Activated naive CD8-positive, alpha-beta T cell treated with anti-CD3 and anti-CD28 coated beads, Interleukin-2, amount 50 U/mL, for 16 hours (primary cell): ENCODE measurements around the gene C6orf47.
A peak's percentile ranks its signal among the peaks of the same experiment; 100 is the strongest.

Experiments
- DNase-seq: peaks from one replicate; pipeline ENCODE4 v3.0.0-alpha.2; 2020; ENCODE audit warnings: low read depth, low spot score

C6orf47 gene

DNA sequence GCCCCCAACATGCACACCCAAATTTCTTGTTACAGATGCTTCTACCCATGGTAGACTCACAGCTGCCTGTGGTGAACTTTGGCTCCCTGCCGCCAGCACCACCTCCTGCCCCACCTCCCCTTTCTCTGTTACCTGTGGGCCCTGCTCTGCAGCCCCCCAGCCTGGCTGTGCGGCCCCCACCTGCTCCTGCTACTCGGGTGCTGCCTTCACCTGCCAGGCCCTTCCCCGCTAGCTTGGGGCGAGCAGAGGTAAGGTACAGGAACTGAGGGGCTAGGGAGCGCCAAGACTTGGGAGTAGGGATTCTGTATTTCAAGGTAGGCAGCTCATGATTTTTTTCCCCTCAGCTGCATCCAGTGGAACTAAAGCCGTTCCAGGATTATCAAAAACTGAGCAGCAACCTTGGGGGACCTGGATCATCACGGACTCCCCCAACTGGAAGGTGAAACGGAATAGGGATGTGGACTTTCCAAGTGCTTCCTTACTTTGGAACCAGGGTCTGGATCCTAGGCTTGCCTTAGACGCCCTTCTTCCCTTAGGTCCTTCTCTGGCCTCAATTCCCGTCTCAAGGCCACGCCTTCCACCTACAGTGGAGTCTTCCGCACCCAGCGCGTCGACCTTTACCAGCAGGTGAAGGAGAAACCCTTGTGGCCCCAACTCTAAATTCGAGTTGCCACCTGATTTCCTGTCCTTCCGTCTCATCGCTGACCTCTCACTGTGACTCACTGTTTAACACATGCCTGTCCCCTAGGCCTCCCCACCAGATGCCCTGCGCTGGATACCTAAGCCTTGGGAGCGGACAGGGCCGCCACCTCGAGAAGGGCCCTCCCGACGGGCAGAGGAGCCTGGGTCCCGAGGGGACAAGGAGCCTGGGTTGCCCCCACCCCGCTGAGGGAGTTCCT is 23.6 kb downstream of the C6orf47 start:
- DNase-seq: no peak

DNA sequence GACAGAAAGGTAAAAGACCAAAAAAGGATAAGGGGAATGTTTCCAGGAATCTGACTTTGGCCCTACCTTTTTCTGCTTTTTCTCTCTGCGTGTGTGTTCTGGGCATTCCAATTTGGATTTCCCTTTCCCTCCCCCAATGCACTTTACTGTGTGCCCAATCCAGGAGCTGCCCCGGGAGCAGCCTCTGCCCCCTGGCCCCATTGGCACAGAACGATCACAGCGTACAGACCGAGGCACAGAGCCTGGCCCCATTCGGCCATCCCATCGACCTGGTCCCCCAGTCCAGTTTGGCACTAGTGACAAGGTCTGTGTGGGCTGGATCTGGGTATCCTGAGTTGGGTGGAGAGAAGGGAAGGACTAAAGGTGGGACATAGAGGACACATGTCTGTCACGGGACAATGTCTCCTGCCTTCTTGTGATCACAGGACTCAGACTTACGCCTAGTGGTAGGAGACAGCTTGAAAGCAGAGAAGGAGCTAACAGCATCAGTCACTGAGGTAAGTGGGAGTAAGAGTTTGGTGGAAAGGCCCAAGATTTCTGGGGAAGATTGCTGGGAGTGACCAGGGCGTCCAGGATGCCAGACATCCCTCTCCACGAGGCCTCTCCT is 25.5 kb downstream of the C6orf47 start:
- DNase-seq: no peak

DNA sequence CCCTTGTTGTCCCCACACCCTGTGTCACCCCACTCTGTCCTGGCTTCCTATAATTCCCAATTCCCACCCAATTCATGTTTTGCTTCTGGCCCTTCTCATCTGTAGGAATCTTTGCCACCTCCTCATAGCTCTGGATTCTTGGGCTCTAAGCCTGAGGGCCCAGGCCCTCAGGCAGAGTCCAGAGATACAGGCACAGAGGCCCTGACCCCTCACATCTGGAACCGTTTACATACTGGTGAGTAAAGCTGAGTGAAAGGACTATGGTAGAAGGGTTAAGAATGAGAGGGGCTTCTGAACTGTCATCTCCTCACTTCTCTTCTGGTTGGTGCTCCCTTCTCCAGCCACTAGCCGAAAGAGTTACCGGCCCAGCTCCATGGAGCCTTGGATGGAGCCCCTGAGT is 26.4 kb downstream of the C6orf47 start:
- no peak for DNase-seq

DNA sequence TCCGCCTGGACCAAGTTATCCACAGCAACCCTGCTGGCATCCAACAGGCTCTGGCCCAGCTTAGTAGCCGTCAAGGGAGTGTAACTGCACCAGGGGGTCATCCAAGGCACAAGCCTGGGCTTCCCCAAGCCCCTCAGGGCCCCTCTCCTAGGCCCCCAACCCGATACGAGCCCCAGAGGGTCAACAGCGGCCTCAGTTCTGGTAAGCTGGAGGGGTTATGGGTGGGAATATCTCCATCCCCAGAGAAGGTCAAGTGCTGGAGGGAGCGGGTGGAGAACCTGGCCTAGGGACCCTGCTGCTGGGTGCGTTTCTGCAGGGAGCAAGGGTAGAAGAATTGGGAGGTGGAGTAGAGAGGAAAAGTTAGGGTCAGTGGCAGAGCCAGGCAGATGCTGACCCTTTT is 27.1 kb downstream of the C6orf47 start:
- DNase-seq: no peak

DNA sequence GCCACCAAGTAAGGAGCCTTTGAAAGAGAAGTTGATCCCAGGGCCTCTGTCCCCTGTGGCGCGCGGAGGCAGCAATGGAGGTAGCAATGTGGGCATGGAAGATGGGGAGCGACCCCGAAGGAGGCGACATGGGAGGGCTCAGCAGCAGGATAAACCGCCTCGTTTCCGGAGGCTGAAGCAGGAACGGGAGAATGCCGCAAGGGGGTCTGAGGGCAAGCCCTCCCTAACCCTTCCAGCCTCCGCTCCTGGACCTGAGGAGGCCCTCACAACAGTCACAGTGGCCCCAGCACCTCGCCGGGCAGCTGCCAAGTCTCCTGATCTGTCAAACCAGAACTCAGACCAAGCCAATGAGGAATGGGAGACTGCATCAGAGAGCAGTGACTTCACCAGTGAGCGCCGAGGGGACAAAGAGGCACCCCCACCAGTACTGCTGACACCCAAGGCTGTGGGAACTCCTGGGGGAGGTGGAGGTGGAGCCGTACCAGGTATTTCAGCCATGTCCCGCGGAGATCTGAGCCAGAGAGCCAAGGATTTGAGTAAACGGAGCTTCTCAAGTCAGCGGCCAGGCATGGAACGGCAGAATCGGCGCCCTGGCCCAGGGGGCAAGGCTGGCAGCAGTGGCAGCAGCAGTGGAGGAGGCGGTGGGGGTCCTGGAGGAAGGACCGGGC is 28.2 kb downstream of the C6orf47 start:
- no peak for DNase-seq

DNA sequence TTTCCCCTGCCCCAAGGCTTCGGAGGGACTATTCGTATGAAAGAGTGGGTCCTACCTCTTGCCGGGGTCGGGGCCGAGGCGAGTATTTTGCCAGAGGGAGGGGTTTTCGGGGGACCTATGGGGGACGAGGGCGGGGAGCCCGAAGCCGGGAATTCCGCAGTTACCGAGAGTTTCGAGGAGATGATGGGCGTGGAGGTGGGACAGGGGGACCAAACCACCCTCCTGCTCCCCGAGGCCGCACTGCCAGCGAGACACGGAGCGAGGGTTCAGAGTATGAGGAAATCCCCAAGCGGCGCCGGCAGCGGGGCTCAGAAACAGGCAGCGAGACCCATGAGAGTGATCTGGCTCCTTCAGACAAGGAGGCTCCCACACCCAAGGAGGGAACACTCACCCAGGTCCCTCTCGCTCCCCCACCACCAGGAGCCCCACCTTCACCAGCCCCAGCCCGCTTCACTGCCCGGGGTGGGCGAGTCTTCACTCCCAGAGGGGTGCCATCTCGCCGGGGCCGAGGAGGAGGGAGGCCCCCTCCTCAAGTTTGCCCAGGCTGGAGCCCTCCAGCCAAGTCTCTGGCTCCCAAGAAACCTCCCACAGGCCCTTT is 28.8 kb downstream of the C6orf47 start:
- DNase-seq: no peak

DNA sequence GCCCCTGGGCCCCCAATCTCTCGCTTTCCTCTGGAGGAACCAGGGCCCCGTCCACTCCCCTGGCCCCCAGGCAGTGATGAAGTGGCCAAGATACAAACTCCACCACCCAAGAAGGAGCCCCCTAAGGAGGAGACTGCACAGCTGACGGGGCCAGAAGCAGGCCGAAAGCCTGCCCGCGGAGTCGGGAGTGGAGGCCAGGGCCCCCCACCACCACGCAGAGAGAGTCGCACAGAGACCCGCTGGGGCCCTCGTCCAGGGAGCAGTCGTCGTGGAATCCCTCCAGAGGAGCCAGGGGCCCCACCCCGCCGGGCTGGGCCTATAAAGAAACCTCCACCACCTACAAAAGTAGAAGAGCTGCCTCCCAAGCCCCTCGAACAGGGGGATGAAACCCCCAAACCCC is 29.4 kb downstream of the C6orf47 start:
- DNase-seq: no peak

DNA sequence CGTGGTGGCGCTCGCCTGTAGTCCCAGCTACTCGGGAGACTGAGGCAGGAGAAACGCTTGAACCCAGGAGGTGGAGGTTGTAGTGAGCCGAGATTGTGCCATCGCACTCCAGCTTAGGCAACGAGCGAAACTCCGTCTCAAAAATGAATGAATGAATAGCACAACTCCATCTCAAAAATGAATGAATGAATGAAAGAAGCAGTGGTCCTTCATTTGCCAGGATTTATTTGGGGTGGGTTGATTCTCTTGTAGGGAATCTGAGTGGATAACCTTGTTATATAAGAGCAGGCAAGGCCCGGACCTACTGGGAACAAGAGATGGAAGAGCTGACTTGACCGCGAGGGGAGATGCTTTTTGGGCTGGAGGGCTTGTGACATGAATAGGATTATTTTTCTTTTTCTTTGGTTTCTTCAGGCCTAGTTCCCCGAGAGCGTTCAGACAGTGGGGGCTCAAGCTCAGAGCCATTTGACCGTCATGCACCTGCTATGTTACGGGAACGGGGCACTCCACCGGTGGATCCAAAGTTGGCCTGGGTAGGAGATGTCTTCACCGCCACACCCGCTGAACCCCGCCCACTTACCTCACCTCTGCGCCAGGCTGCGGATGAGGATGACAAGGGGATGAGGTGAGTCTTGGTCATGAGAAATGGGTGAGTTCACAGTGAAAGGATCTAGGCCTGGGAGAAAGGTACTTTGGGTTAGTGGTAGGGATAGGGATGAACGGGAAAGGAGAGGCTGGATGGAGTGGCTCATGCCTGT is 30.2 kb downstream of the C6orf47 start:
- no peak for DNase-seq

DNA sequence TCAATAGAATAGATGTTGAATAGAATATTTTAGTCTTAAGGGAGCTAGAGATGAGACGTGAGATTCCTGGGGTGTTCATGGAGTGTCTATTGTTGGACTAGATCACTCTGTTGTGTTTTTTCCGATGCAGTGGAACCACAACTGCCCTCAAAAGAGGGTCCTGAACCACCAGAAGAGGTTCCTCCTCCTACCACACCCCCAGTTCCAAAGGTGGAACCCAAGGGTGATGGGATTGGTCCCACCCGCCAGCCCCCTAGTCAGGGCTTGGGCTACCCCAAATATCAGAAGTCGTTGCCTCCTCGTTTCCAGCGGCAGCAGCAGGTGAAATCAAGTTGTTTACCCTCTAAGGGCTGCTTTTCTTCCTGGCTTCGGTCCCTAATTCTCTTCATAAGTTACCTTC is 31.6 kb downstream of the C6orf47 start:
- DNase-seq: no peak

DNA sequence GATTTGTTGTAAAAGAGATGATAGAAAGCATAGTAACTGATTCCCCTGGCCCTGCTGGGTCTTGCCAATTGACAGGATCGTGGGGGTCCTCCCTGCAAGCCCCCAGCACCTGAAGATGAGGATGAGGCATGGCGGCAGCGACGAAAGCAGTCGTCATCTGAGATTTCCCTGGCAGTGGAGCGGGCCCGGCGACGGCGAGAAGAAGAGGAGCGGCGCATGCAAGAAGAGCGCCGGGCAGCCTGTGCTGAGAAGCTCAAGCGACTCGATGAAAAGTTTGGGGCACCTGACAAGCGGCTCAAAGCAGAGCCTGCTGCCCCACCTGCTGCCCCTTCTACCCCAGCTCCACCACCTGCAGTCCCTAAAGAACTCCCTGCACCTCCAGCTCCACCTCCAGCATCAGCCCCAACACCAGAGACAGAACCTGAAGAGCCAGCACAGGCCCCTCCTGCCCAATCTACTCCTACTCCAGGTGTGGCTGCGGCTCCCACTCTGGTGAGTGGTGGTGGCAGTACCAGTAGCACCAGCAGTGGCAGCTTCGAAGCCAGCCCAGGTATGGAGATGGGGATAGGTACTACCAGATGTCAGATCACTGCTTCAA is 32.8 kb downstream of the C6orf47 start:
- DNase-seq: no peak

DNA sequence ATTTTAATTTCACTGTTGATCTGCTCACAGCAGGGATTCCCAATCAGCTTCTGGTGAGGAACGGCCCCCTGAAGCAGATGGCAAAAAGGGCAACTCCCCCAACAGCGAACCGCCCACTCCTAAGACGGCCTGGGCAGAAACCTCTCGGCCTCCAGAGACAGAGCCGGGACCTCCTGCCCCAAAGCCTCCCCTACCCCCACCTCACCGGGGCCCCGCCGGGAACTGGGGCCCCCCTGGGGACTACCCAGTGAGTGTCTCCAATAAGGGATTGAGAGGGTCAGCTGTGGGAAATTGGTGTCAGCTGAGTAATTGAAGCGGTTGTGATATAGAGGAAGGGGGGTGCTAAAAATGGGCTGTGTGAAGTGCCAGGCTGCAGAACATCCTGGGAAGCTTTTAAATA is 33.6 kb downstream of the C6orf47 start:
- no peak for DNase-seq

DNA sequence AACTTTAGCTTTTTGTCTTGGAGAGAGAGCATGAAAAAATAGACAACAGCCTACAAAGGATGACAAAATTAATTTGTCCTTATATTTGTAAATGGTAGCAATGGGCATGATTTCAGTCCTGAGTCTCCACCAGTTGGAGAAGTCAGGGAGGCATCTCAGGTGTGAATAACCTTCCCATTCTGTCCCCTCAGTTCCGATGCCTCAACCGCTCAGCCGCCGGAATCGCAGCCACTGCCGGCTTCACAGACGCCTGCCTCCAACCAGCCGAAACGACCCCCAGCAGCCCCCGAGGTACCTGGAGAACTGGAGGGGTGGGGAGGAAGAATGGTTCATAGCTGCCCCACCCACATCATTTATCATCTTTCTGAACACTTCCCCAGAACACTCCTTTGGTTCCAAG is 36.5 kb downstream of the C6orf47 start:
- no peak for DNase-seq

DNA sequence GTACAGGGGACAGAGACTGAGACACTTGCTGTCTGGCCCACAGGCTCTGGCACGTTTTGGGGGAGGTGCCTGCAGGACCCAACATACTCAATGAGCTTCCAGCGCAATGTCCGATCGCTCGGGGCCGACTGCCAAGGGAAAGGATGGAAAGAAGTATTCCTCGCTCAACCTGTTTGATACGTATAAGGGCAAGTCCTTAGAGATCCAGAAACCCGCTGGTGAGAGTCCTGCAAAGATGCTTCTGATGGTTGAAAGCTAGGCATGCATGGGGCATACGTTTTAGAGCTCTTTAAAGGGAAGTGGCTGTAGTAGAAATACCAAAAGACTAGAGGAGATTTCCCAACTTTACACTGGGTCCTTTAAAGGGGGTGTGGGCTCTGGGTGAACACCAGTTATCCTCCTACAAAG is 37.9 kb downstream of the C6orf47 start:
- no peak for DNase-seq

DNA sequence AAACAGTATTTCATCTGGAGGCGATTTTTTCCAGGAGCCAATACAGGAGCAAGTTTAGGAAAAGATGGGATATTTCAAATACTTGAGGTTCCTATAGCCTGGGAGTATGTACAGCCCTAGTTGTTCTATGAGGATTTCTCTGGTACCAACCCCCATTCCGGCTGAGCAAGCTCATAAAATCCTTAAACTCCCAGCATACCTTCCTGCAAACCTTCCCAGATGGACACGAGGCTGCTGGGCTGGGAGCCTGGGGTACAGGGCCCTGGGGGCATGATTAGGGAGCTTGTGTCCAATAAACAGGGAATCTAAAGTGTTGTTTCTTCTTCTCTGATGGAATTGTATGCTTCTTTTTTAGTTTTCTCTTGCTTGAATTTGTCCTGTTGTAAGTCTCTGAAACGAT is 38.6 kb downstream of the C6orf47 start:
- no peak for DNase-seq

DNA sequence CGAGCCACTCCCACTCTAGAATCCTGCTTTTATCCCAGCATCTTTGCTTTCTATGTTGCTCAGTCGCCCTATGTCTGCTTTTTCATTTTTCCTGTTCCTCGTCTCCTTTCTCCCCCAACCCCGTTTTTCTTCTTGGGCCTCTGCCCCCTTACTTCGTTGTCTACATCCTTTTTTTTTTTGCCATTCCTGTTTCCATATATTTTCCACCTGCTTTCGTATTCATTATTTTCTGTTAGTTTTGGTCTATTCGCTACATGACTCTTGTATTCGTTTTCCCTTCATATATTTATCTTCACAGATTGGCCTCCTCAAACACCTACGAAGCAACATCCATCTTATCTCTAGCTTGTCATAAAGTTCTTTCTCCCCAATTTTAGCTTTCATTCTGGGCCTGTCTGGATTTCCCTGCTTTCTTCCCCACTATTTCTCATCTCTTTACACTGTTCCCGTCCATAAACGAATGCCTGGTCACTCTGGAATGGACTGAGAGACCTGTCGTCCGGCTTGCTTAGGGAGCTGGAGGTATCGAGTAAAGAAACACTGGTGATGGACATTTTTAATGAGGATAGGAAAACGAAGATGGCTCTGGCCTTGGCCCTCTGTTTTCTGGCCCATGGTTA is 39.1 kb downstream of the C6orf47 start:
- no peak for DNase-seq

DNA sequence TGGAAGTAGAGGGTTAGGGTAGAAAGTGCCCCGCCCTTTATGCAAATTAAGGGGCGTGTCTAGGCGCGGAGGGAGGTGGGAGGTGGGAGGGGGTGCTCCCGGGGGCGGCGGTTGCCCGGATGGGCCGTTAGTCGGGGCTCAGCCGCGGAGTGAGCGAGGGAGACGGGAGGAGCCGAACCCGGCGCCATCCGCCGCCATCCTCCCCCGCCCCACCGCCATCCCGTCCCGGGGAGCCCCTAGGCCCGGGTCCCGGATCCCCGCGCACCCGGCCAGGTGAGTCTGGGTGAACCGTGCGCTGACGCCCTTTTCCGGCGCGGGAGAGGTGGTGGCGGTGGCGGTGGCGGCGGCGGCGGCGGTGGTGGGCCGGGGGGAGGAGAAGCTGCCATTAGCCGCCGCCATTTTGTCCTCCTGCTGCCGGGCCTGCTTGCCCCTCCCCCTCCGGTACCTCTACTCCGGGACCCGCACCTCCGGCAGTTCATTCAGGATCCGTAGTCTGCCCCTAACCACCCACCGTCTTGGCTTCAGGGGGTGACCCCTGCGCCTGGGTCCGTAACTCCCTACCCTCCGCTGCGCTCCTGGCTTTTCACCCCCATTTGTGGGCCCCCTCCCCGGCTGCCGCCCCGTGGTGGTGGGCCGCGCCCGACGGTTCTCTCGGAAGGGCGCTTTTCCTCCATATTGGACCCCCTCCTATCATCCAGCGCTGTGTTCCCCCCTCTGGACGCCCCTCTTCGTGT is 39.8 kb downstream of the C6orf47 start, which contains the start of gene PRRC2A:
Gene PRRC2A (plus strand): TSS at position 130 of the 734 bp plus-strand sequence. CDS start 2,075 bp downstream, outside the sequence.
- DNase-seq: peak; percentile 57

DNA sequence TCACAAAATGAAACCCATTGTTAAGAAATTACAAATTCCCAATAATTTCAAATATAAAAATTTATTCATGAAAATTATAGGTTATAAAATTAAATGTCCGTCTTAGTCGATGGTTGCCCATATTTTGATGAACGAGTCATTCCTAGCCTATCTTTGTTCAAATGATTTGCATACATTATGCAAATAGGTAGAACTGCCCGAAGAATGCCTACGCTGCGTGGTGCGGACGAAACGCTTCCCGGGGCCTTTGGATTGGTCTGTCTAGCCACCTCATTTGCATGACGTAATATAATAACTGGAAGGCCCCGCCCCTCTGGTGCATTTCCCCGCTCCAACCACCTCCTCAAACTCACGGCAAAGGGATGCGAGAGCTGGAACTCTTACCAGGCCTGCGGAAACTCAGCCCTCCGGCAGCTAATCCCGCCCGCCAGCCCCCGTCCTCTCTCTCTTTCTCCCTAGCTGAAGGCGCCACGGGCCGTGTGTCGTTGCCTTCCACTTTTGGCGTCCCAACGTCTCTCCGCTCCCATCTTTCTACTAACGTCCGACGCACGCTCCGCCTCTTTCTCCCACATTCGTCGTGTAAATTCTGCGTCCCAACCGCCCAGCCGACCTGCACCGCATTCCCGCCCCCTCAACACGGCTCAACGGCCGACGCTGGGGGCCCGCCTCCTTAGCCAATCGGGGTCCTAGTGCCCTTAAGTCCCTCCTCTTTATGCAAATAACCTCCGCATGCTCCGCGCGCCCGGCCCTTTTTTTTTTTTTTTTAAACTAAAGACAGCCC is 40.6 kb downstream of the C6orf47 start:
- peak; percentile 93 for DNase-seq

DNA sequence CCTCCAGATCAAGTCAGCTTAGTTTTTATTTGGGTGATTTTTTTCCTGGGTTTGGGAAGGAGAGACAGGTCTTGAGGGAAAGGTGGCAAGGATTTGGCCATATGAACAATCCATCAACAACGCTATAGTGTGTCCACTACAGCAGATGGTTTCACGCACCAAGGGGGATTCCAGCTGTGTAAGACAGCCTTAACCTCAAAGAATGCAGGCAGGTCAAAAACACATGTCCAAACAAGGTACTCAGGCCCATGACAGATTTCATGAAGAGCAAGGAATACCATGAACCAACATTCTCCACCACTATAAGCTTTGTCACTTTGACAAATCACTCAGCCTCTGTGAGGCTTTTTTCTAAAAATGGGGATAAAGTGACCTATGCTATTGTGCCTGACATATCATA is 43.6 kb downstream of the C6orf47 start:
- DNase-seq: no peak

DNA sequence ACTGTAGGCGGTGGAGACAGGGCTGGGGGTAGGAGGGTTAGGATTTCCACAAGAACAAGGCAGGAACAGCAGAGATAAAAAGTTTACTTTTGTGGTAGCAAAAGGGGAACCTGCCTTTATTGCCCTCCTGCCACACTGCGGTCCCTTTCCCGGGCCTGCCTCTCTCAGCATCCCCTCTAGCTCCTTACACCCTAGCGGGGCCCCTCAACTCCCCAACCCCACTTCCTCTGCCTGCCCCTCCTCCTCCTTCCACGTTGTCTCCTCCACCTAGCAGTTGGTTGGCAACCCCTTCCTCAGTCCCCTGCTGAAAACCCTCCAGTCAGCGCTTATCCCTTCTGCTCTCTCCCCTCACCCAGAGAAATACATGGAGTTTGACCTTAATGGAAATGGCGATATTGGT is 44.8 kb downstream of the C6orf47 start:
- DNase-seq: no peak
